Panc1 (cell line): ENCODE results near the gene PELI2. TPM values are rescaled to one million over a fixed set of nuclear protein-coding genes. Genes with fewer than 3 reads are reported as not detected.

Source experiments
- ATAC-seq: fragments of 200-7000 bp; cut with Tn5 transposase; 2 replicates; pipeline ENCODE4 v1.9.1; 2020; ENCODE audit warnings: mild to moderate bottlenecking, moderate library complexity
- BruUV-seq: library from RNA; stranded (reverse); fragments of 400-500 nt; replicated peaks from 2 replicates; lab custom pipeline; 2021; lab: Mats Ljungman, UMichigan
- CTCF ChIA-PET: fragments of 300-600 bp; sonication (Branson Sonifier 250); formaldehyde crosslinking; loops from one replicate; lab custom pipeline; 2022; ENCODE audit warnings: antibody characterized with exemption; lab: Charles Lee
- POLR2A ChIA-PET: fragments of 300-600 bp; sonication (Branson Sonifier 250); formaldehyde crosslinking; loops from one replicate; lab custom pipeline; 2022; ENCODE audit warnings: antibody characterized with exemption; lab: Charles Lee
- DNase-seq: peaks from one replicate; pipeline ENCODE4 v3.0.0-alpha.2; 2010; ENCODE audit warnings: low read depth, low spot score
- H3K27ac ChIP-seq: 2 replicates; pipeline ENCODE4 v1.5.1; 2011; ENCODE audit warnings: mild to moderate bottlenecking, low read length, inconsistent platforms
- H3K27me3 ChIP-seq: fragments of 200-500 bp; sonication (Bioruptor generic); 2 replicates; pipeline ENCODE4 v1.6.0; 2014; ENCODE audit warnings: low read length, inconsistent platforms; ENCODE audit not compliant: control insufficient read depth, insufficient read depth
- H3K36me3 ChIP-seq: fragments of 200-500 bp; sonication (Bioruptor generic); 2 replicates; pipeline ENCODE4 v1.5.1; 2014; ENCODE audit warnings: inconsistent platforms, mild to moderate bottlenecking, low read length, moderate library complexity; ENCODE audit not compliant: control insufficient read depth, insufficient read depth
- H3K4me1 ChIP-seq: 2 replicates; pipeline ENCODE4 v1.5.1; 2011; ENCODE audit warnings: inconsistent platforms, mild to moderate bottlenecking, low read length, moderate library complexity; ENCODE audit not compliant: control insufficient read depth, insufficient read depth
- H3K4me3 ChIP-seq, 2 experiments: 2 replicates each; pipeline ENCODE4 v1.5.1; 2011 to 2012; ENCODE audit warnings: low read depth in 2 of 2, low read length in 2 of 2, mild to moderate bottlenecking in 2 of 2, inconsistent platforms in 1 of 2, moderate library complexity in 1 of 2
- H3K9me3 ChIP-seq: fragments of 200-500 bp; sonication (Bioruptor generic); 2 replicates; pipeline ENCODE4 v1.5.1; 2014; ENCODE audit warnings: low read depth, mild to moderate bottlenecking, inconsistent platforms, low read length, moderate library complexity; ENCODE audit not compliant: control insufficient read depth, insufficient read depth
- POLR2AphosphoS5 ChIP-seq: IDR thresholded peaks from 2 replicates; pipeline ENCODE4 v1.6.1; 2012; ENCODE audit warnings: mild to moderate bottlenecking, low read depth, low read length, moderate library complexity
- SIN3A ChIP-seq: IDR thresholded peaks from 2 replicates; pipeline ENCODE4 v1.6.1; 2012; ENCODE audit warnings: low read depth, mild to moderate bottlenecking, low read length, moderate library complexity, borderline replicate concordance; ENCODE audit not compliant: insufficient read depth
- TCF7L2 ChIP-seq: IDR thresholded peaks from 2 replicates; pipeline ENCODE4 v1.6.1; 2011; ENCODE audit warnings: mild to moderate bottlenecking, low read depth, low read length, inconsistent platforms
- in situ Hi-C: cut with HindIII; loops from 2 replicates; pipeline ENCODE4 v1.10.0; 2016; ENCODE audit warnings: low sequenced_read_pairs, low pct_unique_long_range_greater_than_20kb
- intact Hi-C: fragments of 100-400 bp; cut with micrococcal nuclease; formaldehyde crosslinking; loops from one replicate; pipeline ENCODE4 v1.10.0; 2022; ENCODE audit not compliant: unreplicated experiment
- total RNA-seq: library from RNA; stranded (reverse); gene quantifications from one replicate; pipeline ENCODE4 v1.2.1, GENCODE V29; 2021; ENCODE audit not compliant: unreplicated experiment
- TF ChIP-seq, protein P1 (sequence below): fragments of 450-650 bp; IDR thresholded peaks from 2 replicates; pipeline ENCODE4 v1.5.1; 2017; ENCODE audit warnings: mild to moderate bottlenecking
- TF ChIP-seq, protein P2 (sequence below), 2 experiments: IDR thresholded peaks; 2 replicates each; pipeline ENCODE4 v1.6.1; 2011 to 2012; ENCODE audit warnings: low read depth in 2 of 2, control low read depth in 1 of 2, low read length in 1 of 2, mild to moderate bottlenecking in 1 of 2, moderate library complexity in 1 of 2; ENCODE audit not compliant: insufficient read depth in 1 of 2

The PELI2 gene
- total RNA-seq, 1 experiment from 2014 or later: 0.28 TPM

DNA sequence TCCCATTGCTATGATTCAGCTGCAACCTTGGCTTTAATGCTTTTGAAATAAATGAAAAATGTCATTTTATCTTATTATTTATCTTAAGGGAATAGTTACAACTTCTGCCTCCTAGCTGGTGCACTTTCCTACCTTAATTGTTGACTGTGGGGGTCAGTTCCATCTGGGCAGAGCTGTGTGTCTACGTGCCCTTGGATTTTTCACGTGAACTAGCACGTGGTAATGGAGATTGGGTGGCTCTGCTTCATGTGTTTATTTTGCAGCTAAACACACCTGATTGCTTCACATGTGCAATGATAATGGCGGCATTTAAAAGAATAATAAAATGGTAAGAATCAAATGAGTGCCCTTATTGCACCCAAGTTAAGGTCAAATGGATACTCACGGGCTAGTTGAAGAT is 10.6 kb upstream of the PELI2 start:
- no peak overlapping the region for H3K4me3 ChIP-seq
- intact Hi-C loops (no loop called here), in situ Hi-C loops (no loop called here)
- ChIA-PET POLR2A (no interaction called here), CTCF (interaction anchor here (0.6 kb wide), 1 partner anchor 20 kb away, joined by 3 read pairs; no protein-coding TSS in a partner anchor)
- H3K9me3 ChIP-seq: no peaks in the 10 kb centered on the region
- no peaks in the 10 kb centered on the region; the same call in 1 of the 2 replicates for H3K36me3 ChIP-seq
- TF ChIP-seq, protein P1, sequence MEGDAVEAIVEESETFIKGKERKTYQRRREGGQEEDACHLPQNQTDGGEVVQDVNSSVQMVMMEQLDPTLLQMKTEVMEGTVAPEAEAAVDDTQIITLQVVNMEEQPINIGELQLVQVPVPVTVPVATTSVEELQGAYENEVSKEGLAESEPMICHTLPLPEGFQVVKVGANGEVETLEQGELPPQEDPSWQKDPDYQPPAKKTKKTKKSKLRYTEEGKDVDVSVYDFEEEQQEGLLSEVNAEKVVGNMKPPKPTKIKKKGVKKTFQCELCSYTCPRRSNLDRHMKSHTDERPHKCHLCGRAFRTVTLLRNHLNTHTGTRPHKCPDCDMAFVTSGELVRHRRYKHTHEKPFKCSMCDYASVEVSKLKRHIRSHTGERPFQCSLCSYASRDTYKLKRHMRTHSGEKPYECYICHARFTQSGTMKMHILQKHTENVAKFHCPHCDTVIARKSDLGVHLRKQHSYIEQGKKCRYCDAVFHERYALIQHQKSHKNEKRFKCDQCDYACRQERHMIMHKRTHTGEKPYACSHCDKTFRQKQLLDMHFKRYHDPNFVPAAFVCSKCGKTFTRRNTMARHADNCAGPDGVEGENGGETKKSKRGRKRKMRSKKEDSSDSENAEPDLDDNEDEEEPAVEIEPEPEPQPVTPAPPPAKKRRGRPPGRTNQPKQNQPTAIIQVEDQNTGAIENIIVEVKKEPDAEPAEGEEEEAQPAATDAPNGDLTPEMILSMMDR: no peak
- TF ChIP-seq SIN3A (no peak), TCF7L2 (no peak), POLR2AphosphoS5 (no peak)
- TF ChIP-seq, protein P2, sequence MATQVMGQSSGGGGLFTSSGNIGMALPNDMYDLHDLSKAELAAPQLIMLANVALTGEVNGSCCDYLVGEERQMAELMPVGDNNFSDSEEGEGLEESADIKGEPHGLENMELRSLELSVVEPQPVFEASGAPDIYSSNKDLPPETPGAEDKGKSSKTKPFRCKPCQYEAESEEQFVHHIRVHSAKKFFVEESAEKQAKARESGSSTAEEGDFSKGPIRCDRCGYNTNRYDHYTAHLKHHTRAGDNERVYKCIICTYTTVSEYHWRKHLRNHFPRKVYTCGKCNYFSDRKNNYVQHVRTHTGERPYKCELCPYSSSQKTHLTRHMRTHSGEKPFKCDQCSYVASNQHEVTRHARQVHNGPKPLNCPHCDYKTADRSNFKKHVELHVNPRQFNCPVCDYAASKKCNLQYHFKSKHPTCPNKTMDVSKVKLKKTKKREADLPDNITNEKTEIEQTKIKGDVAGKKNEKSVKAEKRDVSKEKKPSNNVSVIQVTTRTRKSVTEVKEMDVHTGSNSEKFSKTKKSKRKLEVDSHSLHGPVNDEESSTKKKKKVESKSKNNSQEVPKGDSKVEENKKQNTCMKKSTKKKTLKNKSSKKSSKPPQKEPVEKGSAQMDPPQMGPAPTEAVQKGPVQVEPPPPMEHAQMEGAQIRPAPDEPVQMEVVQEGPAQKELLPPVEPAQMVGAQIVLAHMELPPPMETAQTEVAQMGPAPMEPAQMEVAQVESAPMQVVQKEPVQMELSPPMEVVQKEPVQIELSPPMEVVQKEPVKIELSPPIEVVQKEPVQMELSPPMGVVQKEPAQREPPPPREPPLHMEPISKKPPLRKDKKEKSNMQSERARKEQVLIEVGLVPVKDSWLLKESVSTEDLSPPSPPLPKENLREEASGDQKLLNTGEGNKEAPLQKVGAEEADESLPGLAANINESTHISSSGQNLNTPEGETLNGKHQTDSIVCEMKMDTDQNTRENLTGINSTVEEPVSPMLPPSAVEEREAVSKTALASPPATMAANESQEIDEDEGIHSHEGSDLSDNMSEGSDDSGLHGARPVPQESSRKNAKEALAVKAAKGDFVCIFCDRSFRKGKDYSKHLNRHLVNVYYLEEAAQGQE (IDR thresholded peaks at IDR 0.05; ENCODE audit: insufficient read depth in 1 of 2, low read depth in 2 of 2, low read length in 1 of 2): no peak
- no peaks in the 10 kb centered on the region for H3K4me1 ChIP-seq
- H3K27me3 ChIP-seq: peaks cover 3% of the 10 kb centered on the region
- BruUV-seq: no TSS peak
- no peak overlapping the region for H3K27ac ChIP-seq
- DNase-seq: no peak
- ATAC-seq: no peak

DNA sequence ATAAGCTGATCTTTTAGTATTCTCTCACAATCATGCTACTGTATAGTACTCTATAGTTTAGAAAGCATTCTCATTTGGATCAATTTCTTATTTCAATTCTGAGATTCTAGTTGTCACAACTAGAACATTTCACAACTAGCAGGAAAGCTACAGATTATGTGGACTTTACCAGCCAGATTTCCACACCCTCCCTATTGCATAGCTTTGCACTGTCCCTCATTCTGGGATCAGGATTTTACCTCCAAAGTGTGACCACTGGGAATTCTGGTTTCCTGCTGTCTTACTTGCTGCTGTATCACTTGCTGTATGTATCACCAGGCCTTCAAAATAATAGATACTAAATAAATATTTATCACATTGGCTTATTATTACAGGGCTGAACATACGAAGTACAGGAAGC is 10.2 kb upstream of the PELI2 start:
- no peaks in the 10 kb centered on the region; the same call in 1 of the 2 replicates for H3K36me3 ChIP-seq
- in situ Hi-C loops: no loop called here
- no peaks in the 10 kb centered on the region for H3K9me3 ChIP-seq
- ATAC-seq: no peak
- POLR2A ChIA-PET: no interaction called here
- no peak overlapping the region for H3K27ac ChIP-seq
- no TSS peak for BruUV-seq
- H3K4me1 ChIP-seq: no peaks in the 10 kb centered on the region
- CTCF ChIA-PET: interaction anchor here (0.6 kb wide), 2 partner anchors 20 to 669 kb away, joined by 3 to 10 read pairs; no protein-coding TSS in a partner anchor
- H3K4me3 ChIP-seq: no peak overlapping the region
- H3K27me3 ChIP-seq: peaks cover 3% of the 10 kb centered on the region
- no peak for DNase-seq
- TF ChIP-seq POLR2AphosphoS5: no peak
- no peak for TF ChIP-seq TCF7L2
- no peak for TF ChIP-seq SIN3A
- TF ChIP-seq, protein P2 (IDR thresholded peaks at IDR 0.05; ENCODE audit: insufficient read depth in 1 of 2, low read depth in 2 of 2, low read length in 1 of 2): no peak
- TF ChIP-seq, protein P1: no peak
- intact Hi-C loops: no loop called here
